Measurements from ENCODE around the gene MTR. TPM values are rescaled to one million over a fixed set of nuclear protein-coding genes. Genes with fewer than 3 reads are reported as not detected.

The MTR gene
- total RNA-seq, 1 experiment from 2014 or later = 19.4 TPM

DNA sequence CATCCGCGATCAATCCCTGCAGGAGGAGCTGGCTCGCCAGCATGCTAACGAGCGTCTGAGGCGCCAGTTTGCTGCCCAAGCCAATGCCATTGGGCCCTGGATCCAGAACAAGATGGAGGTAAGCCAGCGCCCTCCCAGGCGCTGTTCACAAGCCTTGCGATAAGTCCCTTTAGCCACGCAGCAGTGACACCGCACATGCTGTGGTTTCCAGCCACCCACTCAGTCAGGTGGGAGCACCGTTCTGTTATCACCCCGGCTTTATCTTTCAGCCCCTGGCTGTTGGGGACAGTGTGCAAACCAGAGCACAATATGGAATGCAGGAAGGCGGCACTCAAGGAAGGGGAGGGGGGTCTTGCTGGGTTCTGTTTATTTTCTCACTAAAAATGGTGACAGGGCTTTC, 41.1 kb upstream of the MTR start:
- no peak overlapping the region for H3K27ac ChIP-seq (ENCODE audit: low read length)
- no peaks in the 10 kb centered on the region for H3K36me3 ChIP-seq (ENCODE audit: insufficient read depth, low read length)
- peaks cover 4% of the 10 kb centered on the region for H3K4me1 ChIP-seq (ENCODE audit: low read length)
- H4K20me1 ChIP-seq (ENCODE audit: insufficient read depth, low read depth, low read length) = no peaks in the 10 kb centered on the region
- H3K9me2 ChIP-seq (replicated peaks; ENCODE audit: insufficient read depth, low read length) = no peaks in the 10 kb centered on the region
- H3K4me3 ChIP-seq (ENCODE audit: low read length) = no peak overlapping the region
- no peak for DNase-seq
- H3K79me2 ChIP-seq (ENCODE audit: low read length) = no peaks in the 10 kb centered on the region
- H3K4me2 ChIP-seq (ENCODE audit: low read depth, low read length, poor library complexity, severe bottlenecking) = no peak overlapping the region
- no peaks in the 10 kb centered on the region for H3K9me3 ChIP-seq (ENCODE audit: low read length)
- no peaks in the 10 kb centered on the region for H3K27me3 ChIP-seq (ENCODE audit: low read length)
- no peak overlapping the region for H2AFZ ChIP-seq (ENCODE audit: low read length)
- H3K9ac ChIP-seq (ENCODE audit: low read length) = no peak overlapping the region

DNA sequence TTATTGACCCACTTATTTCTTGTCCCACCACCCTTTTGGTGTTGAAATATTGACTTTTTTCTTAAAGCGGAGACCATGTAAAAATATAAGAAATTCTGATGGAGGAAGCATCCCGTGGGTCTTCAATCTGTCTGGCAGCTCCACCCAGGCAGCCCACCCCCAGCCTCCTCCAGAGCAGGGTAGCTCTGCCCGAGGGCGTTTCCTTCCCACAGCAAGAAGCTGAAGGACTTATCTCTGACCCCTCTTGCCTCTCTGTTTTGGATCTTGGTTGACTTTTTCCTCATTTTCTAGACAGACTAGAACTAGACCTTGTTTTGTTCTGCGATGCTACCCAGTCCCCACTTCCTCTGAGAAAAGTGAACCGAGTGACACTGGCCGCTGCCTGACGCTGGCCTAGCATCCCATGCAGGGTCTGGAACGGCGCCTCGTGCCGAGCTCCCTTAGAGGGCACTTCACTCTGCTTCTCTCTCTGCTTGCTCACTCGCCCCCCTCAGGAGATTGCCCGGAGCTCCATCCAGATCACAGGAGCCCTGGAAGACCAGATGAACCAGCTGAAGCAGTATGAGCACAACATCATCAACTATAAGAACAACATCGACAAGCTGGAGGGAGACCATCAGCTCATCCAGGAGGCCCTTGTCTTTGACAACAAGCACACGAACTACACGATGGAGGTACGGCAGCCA, 40.4 kb upstream of the MTR start:
- H3K9ac ChIP-seq (ENCODE audit: low read length) = no peak overlapping the region
- H3K36me3 ChIP-seq (ENCODE audit: insufficient read depth, low read length) = no peaks in the 10 kb centered on the region
- H2AFZ ChIP-seq (ENCODE audit: low read length) = no peak overlapping the region
- no peaks in the 10 kb centered on the region for H3K27me3 ChIP-seq (ENCODE audit: low read length)
- H3K4me2 ChIP-seq (ENCODE audit: low read depth, low read length, poor library complexity, severe bottlenecking) = no peak overlapping the region
- H3K9me3 ChIP-seq (ENCODE audit: low read length) = no peaks in the 10 kb centered on the region
- no peaks in the 10 kb centered on the region for H3K9me2 ChIP-seq (replicated peaks; ENCODE audit: insufficient read depth, low read length)
- H3K27ac ChIP-seq (ENCODE audit: low read length) = no peak overlapping the region
- peaks cover 7% of the 10 kb centered on the region for H3K4me1 ChIP-seq (ENCODE audit: low read length)
- no peaks in the 10 kb centered on the region for H4K20me1 ChIP-seq (ENCODE audit: insufficient read depth, low read depth, low read length)
- DNase-seq = no peak
- no peaks in the 10 kb centered on the region for H3K79me2 ChIP-seq (ENCODE audit: low read length)
- no peak overlapping the region for H3K4me3 ChIP-seq (ENCODE audit: low read length)

DNA sequence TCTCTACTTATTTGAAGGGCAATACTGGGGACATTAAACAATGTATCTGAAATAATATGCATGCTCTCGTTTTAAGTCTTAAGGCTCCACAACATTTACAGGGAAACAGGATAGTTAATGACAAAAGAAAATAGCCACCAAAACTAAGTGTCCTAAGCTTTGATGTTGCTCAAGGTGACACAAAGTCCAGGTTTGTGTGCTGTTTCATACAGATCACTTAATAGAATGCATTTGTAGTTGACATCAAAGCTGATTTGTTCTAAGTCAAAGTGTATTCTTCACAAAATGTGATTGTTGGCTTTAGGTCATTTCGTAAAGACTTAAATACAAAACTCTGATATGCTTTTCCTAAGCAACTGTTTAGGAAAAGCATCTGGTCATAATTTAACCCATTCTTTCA, 37.5 kb upstream of the MTR start:
- Histone ChIP-seq H3K9me2 (replicated peaks; ENCODE audit: insufficient read depth, low read length) (no peaks in the 10 kb centered on the region), H4K20me1 (ENCODE audit: insufficient read depth, low read depth, low read length) (no peaks in the 10 kb centered on the region), H3K4me1 (ENCODE audit: low read length) (peaks cover 2% of the 10 kb centered on the region; the same call in 1 of the 2 replicates), H3K36me3 (ENCODE audit: insufficient read depth, low read length) (no peaks in the 10 kb centered on the region), H3K27ac (ENCODE audit: low read length) (no peak overlapping the region), H3K4me3 (ENCODE audit: low read length) (no peak overlapping the region), H2AFZ (ENCODE audit: low read length) (no peak overlapping the region), H3K79me2 (ENCODE audit: low read length) (no peaks in the 10 kb centered on the region), H3K9me3 (ENCODE audit: low read length) (no peaks in the 10 kb centered on the region), H3K4me2 (ENCODE audit: low read depth, low read length, poor library complexity, severe bottlenecking) (no peak overlapping the region), H3K27me3 (ENCODE audit: low read length) (no peaks in the 10 kb centered on the region), H3K9ac (ENCODE audit: low read length) (no peak overlapping the region)
- no peak for DNase-seq

DNA sequence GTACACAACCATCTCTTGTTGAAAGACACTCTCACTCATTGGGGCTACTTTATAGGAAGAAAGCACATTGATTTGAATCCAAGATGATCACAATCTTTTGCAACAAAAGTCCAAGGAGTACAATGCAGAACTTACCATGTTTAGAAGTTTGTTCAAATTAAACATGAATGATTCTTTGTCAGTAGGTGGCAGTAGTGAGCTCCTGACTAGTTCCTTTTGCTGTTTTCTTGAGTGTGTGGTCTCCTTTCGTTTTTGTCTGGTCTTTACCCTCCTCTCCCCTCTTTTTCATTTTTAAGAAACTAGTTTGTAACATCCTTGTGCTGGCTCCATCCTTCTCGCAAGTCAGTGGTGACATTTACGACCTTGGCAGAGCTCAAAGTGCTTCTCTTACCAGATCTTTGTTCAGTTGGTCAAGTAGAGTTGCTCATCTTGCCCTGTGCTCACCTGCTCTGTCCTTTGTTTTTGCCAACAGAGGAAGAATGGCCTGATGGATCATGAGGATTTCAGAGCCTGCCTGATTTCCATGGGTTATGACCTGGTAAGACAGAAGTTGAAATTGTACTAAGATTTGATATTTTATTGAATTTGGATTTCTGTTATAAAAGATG, 35.7 kb upstream of the MTR start:
- H3K9me3 ChIP-seq (ENCODE audit: low read length) = no peaks in the 10 kb centered on the region
- H3K9ac ChIP-seq (ENCODE audit: low read length) = peak overlapping the region; percentile 46
- peaks cover 2% of the 10 kb centered on the region; the same call in 1 of the 2 replicates for H3K4me1 ChIP-seq (ENCODE audit: low read length)
- no peaks in the 10 kb centered on the region for H3K9me2 ChIP-seq (replicated peaks; ENCODE audit: insufficient read depth, low read length)
- H3K27me3 ChIP-seq (ENCODE audit: low read length) = no peaks in the 10 kb centered on the region
- no peak overlapping the region for H3K4me3 ChIP-seq (ENCODE audit: low read length)
- peak overlapping the region; percentile 96 for H2AFZ ChIP-seq (ENCODE audit: low read length)
- H3K4me2 ChIP-seq (ENCODE audit: low read depth, low read length, poor library complexity, severe bottlenecking) = peak overlapping the region; percentile 58
- H3K27ac ChIP-seq (ENCODE audit: low read length) = no peak overlapping the region
- DNase-seq = peak; percentile 85
- H3K79me2 ChIP-seq (ENCODE audit: low read length) = no peaks in the 10 kb centered on the region
- H3K36me3 ChIP-seq (ENCODE audit: insufficient read depth, low read length) = no peaks in the 10 kb centered on the region
- no peaks in the 10 kb centered on the region for H4K20me1 ChIP-seq (ENCODE audit: insufficient read depth, low read depth, low read length)

DNA sequence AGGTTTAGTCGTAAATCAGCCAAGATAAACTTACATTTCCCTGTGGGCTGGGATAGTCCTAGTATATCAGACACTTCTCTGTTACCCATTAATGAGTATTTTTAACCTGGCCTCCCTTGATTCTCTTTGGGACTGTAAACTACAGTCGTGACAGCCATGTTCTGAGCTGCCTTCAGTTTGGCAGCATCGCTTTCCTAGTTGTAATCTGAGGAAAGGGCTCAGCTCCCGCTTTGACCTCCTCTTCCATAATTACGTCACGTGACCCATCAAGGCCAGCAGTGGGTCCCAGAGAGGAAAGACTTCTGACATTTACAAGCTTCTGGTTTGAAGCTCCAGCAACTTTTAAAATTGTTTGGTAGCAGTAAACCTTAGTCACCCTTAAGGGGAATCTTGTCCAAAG, 34.6 kb upstream of the MTR start:
- H3K27me3 ChIP-seq (ENCODE audit: low read length) = no peaks in the 10 kb centered on the region
- no peaks in the 10 kb centered on the region for H3K9me3 ChIP-seq (ENCODE audit: low read length)
- no peak overlapping the region for H2AFZ ChIP-seq (ENCODE audit: low read length)
- H3K79me2 ChIP-seq (ENCODE audit: low read length) = no peaks in the 10 kb centered on the region
- H3K4me3 ChIP-seq (ENCODE audit: low read length) = no peak overlapping the region
- no peak overlapping the region for H3K9ac ChIP-seq (ENCODE audit: low read length)
- no peak overlapping the region for H3K27ac ChIP-seq (ENCODE audit: low read length)
- H3K9me2 ChIP-seq (replicated peaks; ENCODE audit: insufficient read depth, low read length) = no peaks in the 10 kb centered on the region
- H3K4me1 ChIP-seq (ENCODE audit: low read length) = peaks cover 2% of the 10 kb centered on the region; the same call in 1 of the 2 replicates
- H4K20me1 ChIP-seq (ENCODE audit: insufficient read depth, low read depth, low read length) = no peaks in the 10 kb centered on the region
- no peaks in the 10 kb centered on the region for H3K36me3 ChIP-seq (ENCODE audit: insufficient read depth, low read length)
- no peak for DNase-seq
- H3K4me2 ChIP-seq (ENCODE audit: low read depth, low read length, poor library complexity, severe bottlenecking) = no peak overlapping the region

DNA sequence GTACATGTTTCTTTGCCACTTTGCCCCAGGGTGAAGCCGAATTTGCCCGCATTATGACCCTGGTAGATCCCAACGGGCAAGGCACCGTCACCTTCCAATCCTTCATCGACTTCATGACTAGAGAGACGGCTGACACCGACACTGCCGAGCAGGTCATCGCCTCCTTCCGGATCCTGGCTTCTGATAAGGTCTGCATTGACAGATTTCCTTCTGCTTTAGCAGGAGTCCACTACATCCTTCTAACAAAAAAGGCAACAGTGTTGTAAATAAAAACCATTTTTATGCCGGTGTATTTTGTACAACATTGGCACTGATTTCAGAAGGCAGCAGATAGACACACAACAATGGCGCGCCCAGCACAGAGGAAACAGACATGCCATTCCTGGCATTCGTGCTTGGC, 34.1 kb upstream of the MTR start:
- H2AFZ ChIP-seq (ENCODE audit: low read length) = no peak overlapping the region
- no peaks in the 10 kb centered on the region for H3K9me2 ChIP-seq (replicated peaks; ENCODE audit: insufficient read depth, low read length)
- H3K9ac ChIP-seq (ENCODE audit: low read length) = no peak overlapping the region
- no peaks in the 10 kb centered on the region for H3K9me3 ChIP-seq (ENCODE audit: low read length)
- H3K79me2 ChIP-seq (ENCODE audit: low read length) = no peaks in the 10 kb centered on the region
- no peaks in the 10 kb centered on the region for H4K20me1 ChIP-seq (ENCODE audit: insufficient read depth, low read depth, low read length)
- H3K27ac ChIP-seq (ENCODE audit: low read length) = no peak overlapping the region
- no peak overlapping the region for H3K4me2 ChIP-seq (ENCODE audit: low read depth, low read length, poor library complexity, severe bottlenecking)
- H3K27me3 ChIP-seq (ENCODE audit: low read length) = no peaks in the 10 kb centered on the region
- H3K4me3 ChIP-seq (ENCODE audit: low read length) = no peak overlapping the region
- H3K4me1 ChIP-seq (ENCODE audit: low read length) = peaks cover 2% of the 10 kb centered on the region; the same call in 1 of the 2 replicates
- no peak for DNase-seq
- H3K36me3 ChIP-seq (ENCODE audit: insufficient read depth, low read length) = no peaks in the 10 kb centered on the region

DNA sequence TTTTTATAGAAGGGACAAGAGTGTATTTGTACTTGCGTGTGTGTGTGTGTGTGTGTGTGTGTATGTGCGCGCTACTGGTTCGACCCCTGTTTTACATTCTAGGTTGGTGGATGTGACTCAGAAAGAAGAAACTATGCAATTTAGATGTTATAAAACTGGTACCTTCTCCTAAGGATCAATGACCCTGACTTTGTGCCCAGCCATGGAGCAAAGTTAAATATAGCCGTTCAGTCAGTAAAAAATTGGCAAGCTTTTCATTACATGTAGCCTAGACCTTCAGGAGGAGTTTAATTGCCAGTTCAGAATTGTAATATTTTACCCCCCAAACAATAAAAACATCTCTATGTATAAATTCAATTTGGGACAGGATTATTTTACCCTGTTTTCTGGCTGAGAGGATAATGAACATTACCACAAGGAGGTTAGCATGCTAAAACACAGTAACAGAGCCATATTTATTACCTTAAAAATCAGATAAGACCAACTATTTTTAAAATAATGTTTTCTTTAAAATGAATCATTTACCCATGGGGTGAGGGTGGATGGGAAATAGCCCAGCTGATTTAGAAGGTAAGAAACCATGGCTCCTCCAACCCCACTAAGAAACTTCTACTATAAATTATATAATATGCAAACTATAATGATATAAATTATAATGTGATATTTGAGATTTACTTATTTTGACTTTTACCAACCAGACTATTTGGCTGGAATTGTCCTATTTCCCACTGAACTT, 33.5 kb upstream of the MTR start:
- Histone ChIP-seq H3K4me1 (ENCODE audit: low read length) (peaks cover 2% of the 10 kb centered on the region; the same call in 1 of the 2 replicates), H3K36me3 (ENCODE audit: insufficient read depth, low read length) (no peaks in the 10 kb centered on the region), H3K4me3 (ENCODE audit: low read length) (no peak overlapping the region), H3K9me2 (replicated peaks; ENCODE audit: insufficient read depth, low read length) (no peaks in the 10 kb centered on the region), H3K79me2 (ENCODE audit: low read length) (no peaks in the 10 kb centered on the region), H3K27ac (ENCODE audit: low read length) (no peak overlapping the region), H3K4me2 (ENCODE audit: low read depth, low read length, poor library complexity, severe bottlenecking) (no peak overlapping the region), H4K20me1 (ENCODE audit: insufficient read depth, low read depth, low read length) (no peaks in the 10 kb centered on the region), H2AFZ (ENCODE audit: low read length) (no peak overlapping the region), H3K27me3 (ENCODE audit: low read length) (no peaks in the 10 kb centered on the region), H3K9me3 (ENCODE audit: low read length) (no peaks in the 10 kb centered on the region), H3K9ac (ENCODE audit: low read length) (no peak overlapping the region)
- no peak for DNase-seq

DNA sequence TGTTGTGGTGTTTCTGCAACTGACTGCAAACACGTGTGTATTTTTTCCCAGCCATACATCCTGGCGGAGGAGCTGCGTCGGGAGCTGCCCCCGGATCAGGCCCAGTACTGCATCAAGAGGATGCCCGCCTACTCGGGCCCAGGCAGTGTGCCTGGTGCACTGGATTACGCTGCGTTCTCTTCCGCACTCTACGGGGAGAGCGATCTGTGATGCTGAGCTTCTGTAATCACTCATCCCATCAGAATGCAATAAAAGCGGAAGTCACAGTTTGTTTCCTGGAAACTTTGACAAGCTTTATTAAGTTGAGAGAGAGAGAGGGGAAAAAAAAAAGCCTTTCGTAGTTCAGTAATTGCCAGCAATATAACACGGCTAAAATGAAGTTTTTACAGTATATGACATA, 32.7 kb upstream of the MTR start:
- DNase-seq = no peak
- Histone ChIP-seq H3K27ac (ENCODE audit: low read length) (no peak overlapping the region), H3K9me2 (replicated peaks; ENCODE audit: insufficient read depth, low read length) (no peaks in the 10 kb centered on the region), H2AFZ (ENCODE audit: low read length) (no peak overlapping the region), H3K4me3 (ENCODE audit: low read length) (no peak overlapping the region), H4K20me1 (ENCODE audit: insufficient read depth, low read depth, low read length) (no peaks in the 10 kb centered on the region), H3K4me2 (ENCODE audit: low read depth, low read length, poor library complexity, severe bottlenecking) (no peak overlapping the region), H3K9ac (ENCODE audit: low read length) (no peak overlapping the region), H3K9me3 (ENCODE audit: low read length) (no peaks in the 10 kb centered on the region), H3K4me1 (ENCODE audit: low read length) (peaks cover 2% of the 10 kb centered on the region; the same call in 1 of the 2 replicates), H3K27me3 (ENCODE audit: low read length) (no peaks in the 10 kb centered on the region), H3K79me2 (ENCODE audit: low read length) (no peaks in the 10 kb centered on the region), H3K36me3 (ENCODE audit: insufficient read depth, low read length) (no peaks in the 10 kb centered on the region)
